Pancreas (tissue), 10 donors: ENCODE data around the gene SMIM20. TPM values are rescaled to one million over a fixed set of nuclear protein-coding genes. Genes with fewer than 3 reads are reported as not detected.

Source experiments
- ATAC-seq, 4 donors: fragments of 200-7000 bp; cut with Tn5 transposase; one replicate each; pipeline versions ENCODE4 v1.8.0 to v1.9.1; 2020; ENCODE audit warnings: mild to moderate bottlenecking in 4 of 4, moderate library complexity in 4 of 4
- DNase-seq, 6 donors: peaks; one replicate each; pipeline ENCODE4 v3.0.0-alpha.2; 2020
- FAIRE-seq: peaks from 2 replicates; lab custom pipeline; 2012; peaks lifted over from hg19 to GRCh38; lab: Jason Lieb, UNC
- H3K27ac ChIP-seq, 4 donors: fragments of 200-600 bp; sonication (generic); 1 replicate in 3 of 4; 2 replicates in 1 of 4; pipeline versions ENCODE4 v1.5.0 to v1.8.0; 2020
- H3K27me3 ChIP-seq, 4 donors: fragments of 200-600 bp; one replicate each; pipeline ENCODE4 v1.8.0; 2021
- H3K36me3 ChIP-seq, 3 donors: fragments of 200-600 bp; sonication (generic) in 1 of 3; one replicate each; pipeline versions ENCODE4 v1.5.0 to v1.8.0; 2020 to 2021
- H3K4me1 ChIP-seq, 3 donors: fragments of 200-600 bp; one replicate each; pipeline ENCODE4 v1.8.0; 2021
- H3K4me3 ChIP-seq, 4 donors: fragments of 200-600 bp; sonication (generic) in 2 of 4; one replicate each; pipeline versions ENCODE4 v1.5.0 to v1.8.0; 2020 to 2021
- H3K9me3 ChIP-seq, 4 donors: fragments of 200-600 bp; one replicate each; pipeline ENCODE4 v1.8.0; 2021
- CTCF ChIP-seq, 4 donors: fragments of 200-600 bp; sonication (generic) in 3 of 4; IDR thresholded peaks; one replicate each; pipeline versions ENCODE4 v1.5.0 to v1.8.0; 2021; ENCODE audit warnings: antibody characterized with exemption in 4 of 4
- WGBS, 2 donors: extraction: QIAGEN DNeasy Blood & Tissue Kit; methylation state at CpG; one replicate each; pipeline ENCODE4 v1.1.7; 2013; 5-methylcytosine and 5-hydroxymethylcytosine counted together
- intact Hi-C, 3 donors: fragments of 100-400 bp; cut with DNase I; formaldehyde crosslinking; loops; one replicate each; pipeline versions ENCODE4 v1.11.1 to v1.14.2; 2022
- polyA plus RNA-seq, 2 donors: library from polyadenylated mRNA; stranded (reverse); fragments of 200-250 nt; gene quantifications; one replicate each; pipeline ENCODE4 v1.2.3, GENCODE V29; 2013
- total RNA-seq, 6 donors: library from RNA; stranded (reverse); fragmentation: NEBNext Ultra II Directional in 4 of 6; extraction: Animal tissue kit (Norgen Biotek cat#: 25700) in 4 of 6; gene quantifications; one replicate each; pipeline versions ENCODE4 v1.2.1 to v1.2.4, GENCODE V29; 2021 to 2023
- donor health status: healthy with polysubstance abuse.
- donor health status: DM: no; HTN: no; CAD: no; lungs with moderate emphysema.
- donor health status: DM: no; HTN: no; CAD: no.
- donor health status: control.
- donor health status: control.
- donor health status: Bipolar disorder and iron deficiency.
- donor health status: DM: yes; HTN: yes; CAD: no.
- donor health status: DM: no; HTN: no; CAD: no.
- donor health status: DM: no; HTN: no; CAD: no.
- donor health status: DM: yes; HTN: yes; CAD: no.

The SMIM20 gene
- total and polyA plus RNA-seq, 8 donors, result 11.7 to 37.4 (median 18.7) TPM

GRCh38 chr4:25890571-25891485 is 23.2 kb upstream of the SMIM20 start:
- DNase-seq, result no peak

GRCh38 chr4:25892796-25893195 is 21.2 kb upstream of the SMIM20 start:
- no peak for TF ChIP-seq CTCF (IDR thresholded peaks at IDR 0.05)
- Histone ChIP-seq H3K36me3 (no peaks in the 10 kb centered on the region), H3K4me3 (no peak overlapping the region), H3K4me1 (no peaks in the 10 kb centered on the region), H3K9me3 (no peaks in the 10 kb centered on the region), H3K27me3 (no peaks in the 10 kb centered on the region), H3K27ac (no peak overlapping the region)
- 85 to 87% methylated on average over 6 of the region's 6 CpGs for WGBS, 2 donors
- intact Hi-C loops, result no loop called here
- no peak for ATAC-seq
- no peak for FAIRE-seq
- DNase-seq, result no peak

More at GRCh38 chr4:25890571-25891485, 23.2 kb upstream of the SMIM20 start:
- no peak for TF ChIP-seq CTCF (IDR thresholded peaks at IDR 0.05)
- H3K4me3 ChIP-seq, result no peak overlapping the region
- no peak overlapping the region for H3K27ac ChIP-seq
- no peaks in the 10 kb centered on the region for H3K36me3 ChIP-seq
- intact Hi-C loops, result no loop called here
- H3K27me3 ChIP-seq, result no peaks in the 10 kb centered on the region
- WGBS, 2 donors, result 77 to 78% methylated on average over 11 of the region's 11 CpGs
- FAIRE-seq (no peak), ATAC-seq (no peak)
- H3K9me3 ChIP-seq, result no peaks in the 10 kb centered on the region
- no peaks in the 10 kb centered on the region for H3K4me1 ChIP-seq

- no peaks in the 10 kb centered on the region for H3K36me3 ChIP-seq
- TF ChIP-seq CTCF (IDR thresholded peaks at IDR 0.05), result no peak
- intact Hi-C loops, result no loop called here
- H3K4me3 ChIP-seq, result no peak overlapping the region
- H3K27ac ChIP-seq, result no peak overlapping the region
- no peaks in the 10 kb centered on the region for H3K4me1 ChIP-seq
- ATAC-seq (peak; percentile 63 to 87 (median 80)), DNase-seq (peak in 1 of 6 donors; percentile 33), FAIRE-seq (no peak)
- no peaks in the 10 kb centered on the region for H3K9me3 ChIP-seq
- 37 to 44% methylated on average over 5 of the region's 5 CpGs for WGBS, 2 donors
- no peaks in the 10 kb centered on the region for H3K27me3 ChIP-seq
Observed at GRCh38 chr4:25896776-25897539, 17.1 kb upstream of the SMIM20 start.

GRCh38 chr4:25900310-25900709 is 13.7 kb upstream of the SMIM20 start:
- Histone ChIP-seq H3K27ac (no peak overlapping the region), H3K4me1 (no peaks in the 10 kb centered on the region), H3K27me3 (no peaks in the 10 kb centered on the region), H3K4me3 (no peak overlapping the region), H3K9me3 (no peaks in the 10 kb centered on the region), H3K36me3 (no peaks in the 10 kb centered on the region)
- intact Hi-C loops, result no loop called here
- ATAC-seq, result no peak
- TF ChIP-seq CTCF (IDR thresholded peaks at IDR 0.05), result no peak
- 95 to 100% methylated on average over 1 of the region's 1 CpG for WGBS, 2 donors
- DNase-seq, result no peak
- no peak for FAIRE-seq
